HG03025 (cell line): ENCODE results near the gene PSENEN.
"Not testable (repeated sequence)": the region's sequence is repeated elsewhere in the genome, so short reads cannot be mapped to it uniquely, and the experiment has no call there.

Source experiments
- ATAC-seq: cut with Tn5 transposase; IDR thresholded peaks from one replicate; pipeline ENCODE4 v1.9.1; 2021; ENCODE audit warnings: mild to moderate bottlenecking, moderate library complexity; ENCODE audit not compliant: unreplicated experiment, low FRiP score

Gene PSENEN

DNA sequence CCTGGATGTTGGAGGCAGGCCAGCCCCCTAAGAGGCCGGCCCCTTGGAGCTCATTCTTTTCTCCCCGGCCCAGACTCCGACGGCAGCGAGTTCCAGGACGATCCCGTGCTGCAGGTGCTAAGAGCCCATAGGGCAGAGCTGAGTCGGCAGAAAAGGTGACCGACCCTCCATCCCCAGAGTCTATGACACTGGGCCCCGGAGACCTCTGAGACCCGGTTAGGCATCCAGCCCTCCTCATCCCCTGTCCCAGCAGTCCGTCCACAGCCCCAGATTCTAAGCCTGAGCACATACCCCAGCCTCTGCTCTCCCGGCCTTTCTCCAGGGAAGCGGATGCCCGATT is 22.6 kb downstream of the PSENEN start:
- no peak for ATAC-seq

GRCh38 chr19:35772362-35772761 is 26.9 kb downstream of the PSENEN start:
- not testable (repeated sequence) for ATAC-seq

- no peak for ATAC-seq
Observed at GRCh38 chr19:35773020-35773806, 27.8 kb downstream of the PSENEN start.

DNA sequence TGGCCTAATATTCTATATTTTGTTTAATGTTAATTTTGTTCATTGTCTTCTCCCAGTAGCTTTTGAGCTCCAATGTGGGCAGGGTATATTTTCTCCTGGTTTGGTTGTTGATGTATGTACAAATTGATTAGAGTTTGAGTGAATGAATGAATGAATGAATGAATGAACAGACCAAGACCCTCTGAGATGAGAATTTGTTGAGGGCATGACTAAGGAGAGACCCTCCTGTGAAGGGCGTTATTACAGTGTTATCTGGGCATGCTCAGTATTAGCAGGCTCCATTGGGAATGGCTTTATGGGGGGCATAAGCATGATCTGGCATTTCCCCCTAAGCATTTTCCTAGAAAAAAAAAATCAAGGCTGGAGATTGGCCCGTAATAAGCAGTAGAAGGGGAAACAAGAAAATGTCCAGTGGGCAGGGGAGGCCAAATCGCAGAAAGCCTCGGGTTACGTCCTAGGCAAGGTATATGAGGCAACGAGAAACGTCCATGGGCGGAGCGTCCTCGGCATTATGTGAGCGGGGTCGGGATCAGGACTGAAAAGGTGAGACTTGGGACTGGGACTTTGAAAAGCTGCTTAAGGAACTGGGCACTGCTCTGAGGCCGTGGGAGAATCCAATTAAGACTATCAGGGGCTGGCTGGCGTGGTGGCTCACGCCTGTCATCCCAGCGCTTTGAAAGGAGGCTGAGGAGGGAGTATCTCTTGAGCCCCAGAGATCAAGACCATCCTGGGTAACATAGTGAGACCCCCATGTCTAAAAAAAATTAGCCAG is 29.0 kb downstream of the PSENEN start:
- ATAC-seq, result no peak

GRCh38 chr19:35775046-35775297 is 29.5 kb downstream of the PSENEN start:
- ATAC-seq, result no peak

DNA sequence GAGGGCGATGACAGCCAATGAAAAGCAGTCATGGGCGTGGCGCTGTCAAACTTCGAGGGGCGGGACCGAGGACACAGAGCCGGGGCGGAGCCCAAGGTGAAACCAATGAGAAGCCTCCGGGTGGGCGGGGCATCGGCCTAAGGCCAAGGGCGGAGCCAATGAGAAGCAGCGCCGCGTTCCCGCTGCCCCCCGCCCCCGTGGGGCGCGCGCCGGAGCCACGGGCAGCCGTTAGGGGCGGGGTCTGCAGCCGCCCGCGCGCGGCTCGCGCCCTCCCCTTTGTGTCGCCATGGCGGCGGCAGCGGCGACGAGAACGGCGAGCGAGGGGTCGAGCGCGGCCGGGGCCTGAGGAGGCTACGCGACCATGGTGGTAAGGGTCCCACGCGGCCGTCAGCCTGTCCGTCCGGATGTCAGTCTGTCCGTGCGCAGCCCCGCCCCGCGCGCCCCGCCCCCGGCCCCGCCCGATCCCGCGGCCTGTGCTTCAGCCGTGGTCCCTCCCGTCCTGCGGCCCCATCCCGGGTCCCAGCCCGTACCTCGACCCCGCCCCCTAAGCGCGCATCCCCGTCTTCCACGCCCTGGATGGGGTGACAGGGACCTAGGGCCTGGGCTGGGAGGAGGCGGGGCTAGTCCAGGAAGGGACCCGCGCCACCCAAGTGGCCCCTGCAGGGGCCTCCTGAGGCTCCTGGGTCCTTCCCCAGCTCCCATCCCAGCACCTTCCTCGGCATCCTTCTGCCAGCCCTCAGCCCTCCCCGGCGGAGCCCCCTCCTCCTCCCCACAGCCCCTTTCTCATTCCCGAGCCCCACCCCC is 30.0 kb downstream of the PSENEN start, which contains the start of gene ARHGAP33:
TSS of gene ARHGAP33 (plus strand) at position 267 of the 804 bp plus-strand sequence. CDS start at position 362, 95 bp downstream.
- peak; percentile 85 for ATAC-seq

GRCh38 chr19:35776102-35776788 is 30.8 kb downstream of the PSENEN start:
- no peak for ATAC-seq

DNA sequence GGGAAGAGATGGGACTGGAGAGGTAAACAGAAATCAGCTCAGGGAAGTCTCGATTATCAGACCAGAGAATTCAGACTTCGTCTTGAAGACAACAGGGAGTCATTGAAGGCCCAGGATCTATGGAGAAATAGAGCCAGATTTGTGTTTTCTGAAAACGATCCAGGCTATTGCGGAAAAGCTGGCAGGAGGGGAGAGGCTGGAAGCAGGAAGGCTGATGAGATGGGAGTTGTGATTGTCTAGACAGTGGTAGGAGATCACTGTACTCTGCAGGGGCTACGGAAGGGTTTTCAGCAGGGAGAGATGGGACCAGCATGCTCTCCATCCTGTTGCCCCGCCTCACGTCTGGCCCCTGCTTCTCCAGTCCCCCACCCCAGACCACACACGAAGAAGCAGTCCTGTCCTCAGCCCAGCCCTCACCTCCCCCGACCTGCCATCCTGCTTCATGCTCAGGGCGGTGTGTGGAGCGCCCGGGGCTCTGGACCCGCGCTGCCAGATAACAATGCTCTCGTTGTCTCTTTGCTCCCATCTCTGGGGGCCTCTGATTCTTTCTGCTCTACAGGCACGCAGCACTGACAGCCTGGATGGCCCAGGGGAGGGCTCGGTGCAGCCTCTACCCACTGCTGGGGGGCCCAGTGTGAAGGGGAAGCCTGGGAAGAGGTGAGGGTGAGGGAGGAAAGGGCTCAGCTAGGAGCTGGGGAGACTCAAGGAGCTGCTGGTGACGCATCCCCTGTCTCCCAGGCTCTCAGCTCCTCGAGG is 31.8 kb downstream of the PSENEN start:
- ATAC-seq, result no peak

- no peak for ATAC-seq
Observed at GRCh38 chr19:35777961-35778360, 32.5 kb downstream of the PSENEN start.

GRCh38 chr19:35779033-35779432 is 33.6 kb downstream of the PSENEN start:
- no peak for ATAC-seq

GRCh38 chr19:35780058-35780457 is 34.6 kb downstream of the PSENEN start:
- ATAC-seq, result no peak

- ATAC-seq, result no peak
Observed at GRCh38 chr19:35780717-35781116, 35.3 kb downstream of the PSENEN start.

- ATAC-seq, result no peak
Observed at GRCh38 chr19:35781650-35782049, 36.2 kb downstream of the PSENEN start.

- no peak for ATAC-seq
Observed at GRCh38 chr19:35782589-35782988, 37.1 kb downstream of the PSENEN start.

DNA sequence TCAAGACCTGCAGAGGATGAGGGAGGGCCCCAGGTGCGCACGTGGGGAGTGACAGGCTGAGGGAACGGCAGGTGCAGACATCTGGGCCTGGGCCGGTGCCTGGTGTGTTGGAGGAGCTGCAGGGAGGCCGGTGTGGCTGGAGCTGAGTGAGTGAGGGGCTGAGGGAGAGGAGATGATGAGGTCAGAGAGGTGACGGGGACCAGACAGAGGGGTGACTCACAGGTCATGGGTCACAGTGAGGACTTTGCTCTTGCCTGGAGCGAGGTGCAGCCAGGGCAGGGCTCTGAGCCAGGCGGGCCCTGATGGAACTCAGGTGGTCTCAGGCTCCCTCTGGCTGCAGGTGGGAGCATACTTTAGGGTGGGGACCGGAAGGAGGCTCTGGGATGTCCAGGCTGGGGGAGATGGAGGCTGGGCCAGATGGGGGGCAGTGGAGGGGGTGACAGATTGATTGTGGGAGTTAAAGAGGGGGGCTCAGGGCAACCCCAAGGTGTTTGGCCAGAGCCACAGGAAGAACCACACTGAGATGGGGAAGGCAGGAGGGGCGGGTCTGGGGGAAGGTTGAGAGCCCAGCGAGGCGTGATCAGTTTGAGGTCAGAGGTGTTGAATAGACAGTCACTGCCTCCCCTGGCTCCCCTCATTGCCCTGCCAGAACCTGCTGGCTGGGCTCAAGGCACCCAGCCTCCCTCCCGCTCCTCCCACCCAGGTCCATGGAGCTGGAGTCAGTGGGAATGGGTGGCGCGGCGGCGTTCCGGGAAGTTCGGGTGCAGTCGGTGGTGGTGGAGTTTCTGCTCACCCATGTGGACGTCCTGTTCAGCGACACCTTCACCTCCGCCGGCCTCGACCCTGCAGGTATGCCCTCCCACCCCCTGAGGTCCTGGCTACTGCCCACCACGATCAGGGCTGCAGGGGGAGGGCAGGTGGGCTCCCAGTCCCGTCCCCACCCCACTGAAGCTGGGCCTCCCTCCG is 38.3 kb downstream of the PSENEN start:
- no peak for ATAC-seq

- ATAC-seq, result no peak
Observed at GRCh38 chr19:35784503-35785338, 39.3 kb downstream of the PSENEN start.

- no peak for ATAC-seq
Observed at GRCh38 chr19:35785339-35785627, 39.8 kb downstream of the PSENEN start.
